NT2/D1 (cell line): ENCODE data around the gene ATP8B1.

Experiments
- SUZ12 ChIP-seq: IDR thresholded peaks from 2 replicates; pipeline ENCODE4 v1.6.1; 2011; ENCODE audit not compliant: insufficient read length, insufficient read depth; ENCODE audit errors: extremely low read depth
- YY1 ChIP-seq: IDR thresholded peaks from 2 replicates; pipeline ENCODE4 v1.6.1; 2011; ENCODE audit not compliant: insufficient read length, insufficient read depth
- ZNF274 ChIP-seq: IDR thresholded peaks from 2 replicates; pipeline ENCODE4 v1.6.1; 2011; ENCODE audit warnings: mild to moderate bottlenecking, low read depth, low read length

- TF ChIP-seq ZNF274, result no peak
- TF ChIP-seq YY1, result no peak
- TF ChIP-seq SUZ12, result no peak
Measured at GRCh38 chr18:57814555-57814954, 11.4 kb upstream of the ATP8B1 start.
